ENCODE measurements around the gene CPLX4.

CPLX4 gene

GRCh38 chr18:59305295-59305694 is 13.2 kb downstream of the CPLX4 start:
- DNase-seq: no peak

DNA sequence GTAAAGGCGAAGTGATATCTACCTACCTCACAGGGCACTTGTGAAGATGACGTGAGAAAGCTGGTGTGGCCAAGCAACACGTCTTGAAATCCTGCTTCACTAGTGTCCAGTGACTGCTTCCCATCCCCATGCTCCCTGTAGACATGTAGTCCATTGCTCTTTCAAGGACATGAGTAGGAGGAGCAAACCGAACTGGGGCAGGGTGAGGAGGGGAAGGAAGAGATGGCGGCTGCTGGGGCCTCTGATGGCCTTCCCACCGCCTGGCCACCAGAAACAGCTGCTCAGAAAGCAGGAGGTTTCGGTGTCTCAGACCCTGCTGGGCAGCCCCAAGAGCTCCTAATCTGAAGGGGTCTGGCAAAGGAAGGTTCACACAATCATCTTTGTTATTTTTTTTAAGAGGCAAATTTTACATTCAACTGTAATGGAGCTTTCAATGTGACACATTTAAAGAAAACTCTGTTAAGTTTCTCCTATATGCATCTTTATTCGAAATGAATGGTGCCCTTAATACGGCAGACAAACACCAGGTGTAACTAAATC is 14.7 kb downstream of the CPLX4 start:
- DNase-seq: no peak

DNA sequence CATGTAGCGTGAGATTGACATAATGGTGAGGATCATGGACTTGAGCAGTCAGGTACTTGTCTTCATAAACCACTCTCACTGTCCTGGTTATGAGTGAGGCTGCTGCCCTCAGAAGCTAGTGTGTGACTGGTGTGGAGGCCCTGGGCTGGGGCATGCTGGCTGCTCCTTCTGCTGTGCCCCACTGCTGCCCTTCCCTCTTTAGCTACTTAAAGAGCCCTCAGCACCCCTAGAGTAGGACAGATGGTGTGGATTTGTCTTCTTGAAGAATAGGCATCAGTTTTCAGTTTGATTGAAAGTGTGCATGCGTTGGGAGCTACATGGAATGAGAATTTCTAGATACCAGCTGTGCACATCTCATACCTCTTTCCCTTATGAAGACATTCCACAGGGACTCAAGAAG is 15.4 kb downstream of the CPLX4 start:
- no peak for DNase-seq

DNA sequence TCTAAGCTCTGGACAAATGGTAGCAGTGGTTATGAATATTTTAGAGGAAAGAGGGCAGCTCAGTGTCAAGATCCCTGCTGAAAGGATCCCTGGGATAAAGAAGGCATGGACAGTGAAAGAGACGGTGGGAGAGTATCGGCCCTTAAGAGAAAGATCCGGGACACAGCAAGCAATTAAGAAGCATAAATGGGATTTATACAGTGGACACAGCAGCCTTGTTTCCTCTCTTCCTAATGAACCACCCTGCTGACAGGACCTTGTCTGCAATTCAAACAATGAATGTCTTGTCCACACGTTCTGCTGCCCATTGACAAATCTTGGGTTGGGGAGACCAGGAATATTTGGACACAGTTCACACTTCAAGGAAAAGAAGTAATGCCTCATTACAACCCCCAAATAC is 16.5 kb downstream of the CPLX4 start:
- no peak for DNase-seq

GRCh38 chr18:59300676-59301285 is 17.7 kb downstream of the CPLX4 start:
- DNase-seq: no peak

DNA sequence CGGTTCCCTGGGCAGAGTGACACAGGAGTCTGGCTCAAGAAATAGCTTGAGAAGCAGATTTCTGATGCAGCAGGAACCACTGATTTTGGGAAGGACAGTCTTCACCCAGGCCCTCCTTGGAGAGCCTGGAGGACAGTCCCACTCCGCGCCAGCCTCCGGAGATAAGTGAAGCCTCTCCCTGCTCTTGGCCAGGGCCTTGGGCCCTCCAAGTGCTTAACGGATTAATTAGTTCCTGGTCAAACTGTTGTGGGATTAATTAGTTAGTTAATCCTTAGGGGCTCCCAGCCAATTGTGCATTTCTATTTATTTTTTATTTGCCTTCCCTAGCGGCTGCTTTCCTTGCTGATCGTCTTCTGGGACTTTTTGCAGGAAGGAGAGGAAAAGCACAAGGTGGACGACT is 19.6 kb downstream of the CPLX4 start:
- DNase-seq: no peak

GRCh38 chr18:59293317-59293716 is 25.1 kb downstream of the CPLX4 start:
- DNase-seq: no peak

GRCh38 chr18:59286341-59286740 is 32.1 kb downstream of the CPLX4 start:
- no peak for DNase-seq

DNA sequence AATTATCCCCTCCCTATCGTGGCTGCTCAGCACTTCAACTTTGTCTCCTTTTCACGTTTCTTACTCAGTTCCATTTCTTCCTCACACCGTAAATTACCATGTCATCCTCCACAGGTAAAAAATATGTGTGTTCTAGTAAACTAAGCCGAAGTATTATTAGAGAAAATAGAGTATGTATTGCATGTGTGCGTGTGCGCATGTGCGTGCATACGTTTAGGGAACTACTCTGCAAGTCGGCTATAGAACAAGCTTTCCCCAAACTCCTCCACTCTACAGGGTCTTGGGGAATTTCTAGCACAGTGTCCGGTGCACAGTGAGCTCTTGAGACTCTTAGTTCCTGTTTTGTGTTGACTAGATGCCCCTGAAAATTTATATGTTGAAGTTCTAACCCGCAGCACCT is 36.1 kb downstream of the CPLX4 start:
- no peak for DNase-seq

GRCh38 chr18:59279722-59280121 is 38.7 kb downstream of the CPLX4 start:
- no peak for DNase-seq

- DNase-seq: no peak
These were observed 39.3 kb downstream of the CPLX4 start for GRCh38 chr18:59279193-59279592.

- no peak for DNase-seq
These were observed 39.7 kb downstream of the CPLX4 start for GRCh38 chr18:59278793-59279192.

- DNase-seq: no peak
These were observed 42.4 kb downstream of the CPLX4 start for GRCh38 chr18:59276047-59276446.

DNA sequence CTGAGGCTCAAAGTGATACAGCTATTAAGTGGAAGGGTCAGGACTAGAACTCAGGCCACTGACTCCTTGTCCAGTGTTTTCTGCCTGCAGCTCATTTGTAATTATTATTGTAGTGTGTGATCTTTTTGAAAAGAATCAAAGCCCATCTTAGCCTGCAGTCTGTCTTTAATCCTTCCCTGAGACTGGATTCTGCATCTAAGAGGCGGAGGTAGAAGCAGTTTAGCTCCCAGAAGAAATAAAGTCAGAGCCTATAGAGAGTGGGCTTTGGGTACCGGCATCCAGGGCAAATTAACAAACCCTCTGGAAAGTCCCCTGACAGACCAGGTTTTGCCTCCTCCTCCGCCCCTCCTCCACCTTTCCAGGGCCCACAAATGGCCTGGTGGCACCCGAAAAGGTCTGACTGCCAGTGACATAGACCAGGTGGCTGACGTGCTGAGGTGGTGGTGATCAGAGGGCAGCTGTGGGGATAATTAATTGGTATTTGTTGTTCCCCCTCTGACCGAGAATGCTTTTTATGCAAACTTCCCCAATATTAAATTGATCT is 43.0 kb downstream of the CPLX4 start:
- no peak for DNase-seq

- DNase-seq: no peak
These were observed 43.9 kb downstream of the CPLX4 start for GRCh38 chr18:59274533-59274928.

- DNase-seq: no peak
These were observed 44.5 kb downstream of the CPLX4 start for GRCh38 chr18:59273759-59274532.

GRCh38 chr18:59272891-59273758 is 45.3 kb downstream of the CPLX4 start, which contains the start of gene RAX:
RAX (minus strand) TSS chr18:59273454; CDS start chr18:59273206, 248 bp downstream.
- DNase-seq: no peak

DNA sequence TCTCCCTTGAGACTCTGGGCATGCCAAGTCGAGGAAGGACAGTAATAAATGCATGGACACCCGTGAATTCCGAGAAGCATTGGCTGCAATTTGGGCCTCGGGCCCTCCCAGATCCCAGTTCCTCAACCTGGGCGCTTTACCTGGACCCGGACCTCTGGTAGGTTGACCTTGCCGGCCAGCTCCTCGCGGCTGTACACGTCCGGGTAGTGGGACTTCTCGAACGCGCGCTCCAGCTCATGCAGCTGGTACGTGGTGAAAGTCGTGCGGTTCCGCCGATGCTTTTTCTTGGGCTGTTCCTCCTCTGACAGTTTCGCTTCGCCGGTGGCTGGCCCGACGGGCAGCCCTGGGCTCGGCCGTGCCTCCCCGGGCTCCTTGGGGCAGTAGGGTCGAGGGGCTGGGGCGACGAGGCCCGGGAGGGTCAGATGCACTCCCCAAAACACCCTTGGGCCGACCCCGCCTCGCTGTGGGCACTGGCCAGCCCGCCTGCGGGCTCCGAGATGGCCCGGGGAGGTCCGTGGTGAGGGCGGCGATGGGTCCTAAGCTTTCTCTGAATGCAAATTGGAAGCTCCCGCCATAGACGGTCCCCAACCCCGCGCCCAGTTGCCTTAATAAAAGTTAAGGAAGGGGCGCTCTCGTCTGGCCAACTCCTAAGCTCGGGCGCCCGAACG is 46.1 kb downstream of the CPLX4 start:
- DNase-seq: no peak

DNA sequence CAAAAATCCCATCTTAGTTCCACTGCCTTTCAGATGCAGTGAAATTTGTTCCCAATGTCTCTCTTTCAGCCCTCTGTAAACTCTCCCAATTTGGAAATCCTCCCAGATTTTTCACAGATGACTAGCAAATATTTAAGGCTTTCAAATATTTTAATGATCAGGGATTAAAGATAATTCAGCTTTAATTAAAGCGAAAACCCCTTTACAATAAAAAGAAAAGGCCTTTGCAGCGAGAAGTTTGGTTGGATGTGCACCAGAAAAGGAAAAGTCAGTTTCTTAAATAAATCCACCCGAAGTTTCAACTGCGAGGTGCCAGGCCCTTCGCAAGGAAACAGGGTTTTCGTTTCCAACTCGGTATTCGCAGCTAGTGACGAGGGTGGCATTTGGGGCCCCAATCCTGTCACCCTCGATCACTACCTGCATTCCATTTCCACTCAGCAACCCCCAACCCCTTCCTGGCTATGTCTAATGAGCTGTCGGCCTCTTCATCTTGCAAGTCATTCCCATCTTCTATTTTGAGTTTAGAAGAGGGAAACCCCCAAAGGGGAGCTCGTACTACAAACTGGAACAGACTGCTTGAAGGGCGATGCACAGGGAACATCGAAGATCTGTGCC is 46.7 kb downstream of the CPLX4 start:
- no peak for DNase-seq

- no peak for DNase-seq
These were observed 47.7 kb downstream of the CPLX4 start for GRCh38 chr18:59270689-59271257.

- no peak for DNase-seq
These were observed 48.8 kb downstream of the CPLX4 start for GRCh38 chr18:59269563-59270119.

Measured in T1000 (cell line).